CD14-positive monocyte (primary cell): Measurements from ENCODE around the gene TTC4. TPM values are rescaled to one million over a fixed set of nuclear protein-coding genes. Genes with fewer than 3 reads are reported as not detected.

Experiments
- DNase-seq, 3 donors: peaks; one replicate each; pipeline ENCODE4 v3.0.0-alpha.2; 2011 to 2022
- H2AFZ ChIP-seq: 2 replicates; pipeline ENCODE4 v1.6.0; 2012; ENCODE audit warnings: mild to moderate bottlenecking, low read depth, low read length, inconsistent platforms; ENCODE audit not compliant: insufficient read depth, poor library complexity, severe bottlenecking
- H3K27ac ChIP-seq, 2 donors: 1 replicate in 1 of 2; 2 replicates in 1 of 2; pipeline ENCODE4 v1.5.1; 2012 to 2013; ENCODE audit warnings: low read length in 2 of 2, control low read depth in 1 of 2, inconsistent platforms in 1 of 2, low read depth in 1 of 2, mild to moderate bottlenecking in 1 of 2
- H3K27me3 ChIP-seq, 2 donors: one replicate each; pipeline versions ENCODE4 v1.6.0 to v1.6.1; 2011 to 2013; ENCODE audit warnings: low read length in 2 of 2; ENCODE audit not compliant: control insufficient read depth in 2 of 2, insufficient read depth in 2 of 2
- H3K36me3 ChIP-seq, 2 donors: replicated peaks in 1 of 2; 1 replicate in 1 of 2; 2 replicates in 1 of 2; pipeline versions ENCODE4 v1.5.1 to v1.6.1; 2012 to 2013; ENCODE audit warnings: low read length in 2 of 2, control low read depth in 1 of 2, inconsistent platforms in 1 of 2, mild to moderate bottlenecking in 1 of 2; ENCODE audit not compliant: insufficient read depth in 2 of 2, control insufficient read depth in 1 of 2
- H3K4me1 ChIP-seq, 2 donors: 1 replicate in 1 of 2; 2 replicates in 1 of 2; pipeline versions ENCODE4 v1.5.1 to v1.6.1; 2012 to 2013; ENCODE audit warnings: low read length in 2 of 2, control low read depth in 1 of 2, inconsistent platforms in 1 of 2, mild to moderate bottlenecking in 1 of 2, moderate library complexity in 1 of 2; ENCODE audit not compliant: insufficient read depth in 2 of 2, control insufficient read depth in 1 of 2
- H3K4me2 ChIP-seq: replicated peaks from 2 replicates; pipeline ENCODE3; 2012; ENCODE audit warnings: low read length, moderate library complexity, mild to moderate bottlenecking; ENCODE audit not compliant: poor library complexity, severe bottlenecking; ENCODE audit errors: extremely low read depth
- H3K4me3 ChIP-seq, 3 experiments: fragments of 200-600 bp in 1 of 3; sonication (generic) in 1 of 3; replicated peaks in 1 of 3; 1 replicate in 2 of 3; 2 replicates in 1 of 3; pipeline ENCODE4 v1.5.1; 2011 to 2013; ENCODE audit warnings: low read length in 3 of 3, mild to moderate bottlenecking in 3 of 3, control low read depth in 2 of 3, low read depth in 2 of 3, inconsistent platforms in 1 of 3, moderate library complexity in 1 of 3
- H3K79me2 ChIP-seq: 2 replicates; pipeline ENCODE4 v1.6.0; 2012; ENCODE audit warnings: mild to moderate bottlenecking, control low read depth, inconsistent platforms, low read length, moderate library complexity; ENCODE audit not compliant: insufficient read depth
- H3K9ac ChIP-seq: 2 replicates; pipeline ENCODE4 v1.6.0; 2017; ENCODE audit warnings: low read length, mild to moderate bottlenecking; ENCODE audit not compliant: insufficient read depth, poor library complexity, severe bottlenecking
- H3K9me3 ChIP-seq, 2 donors: replicated peaks in 1 of 2; 1 replicate in 1 of 2; 2 replicates in 1 of 2; pipeline versions ENCODE4 v1.5.1 to v1.6.1; 2012 to 2013; ENCODE audit warnings: low read length in 2 of 2, control low read depth in 1 of 2; ENCODE audit not compliant: control insufficient read depth in 1 of 2, insufficient read depth in 1 of 2
- H4K20me1 ChIP-seq: 2 replicates; pipeline ENCODE4 v1.6.0; 2012; ENCODE audit warnings: mild to moderate bottlenecking, low read length, control low read depth, moderate library complexity; ENCODE audit not compliant: insufficient read depth
- H3K27ac Mint-ChIP-seq, 7 donors: one replicate each; pipeline ENCODE4 v1.8.0; 2020; ENCODE audit warnings: mild to moderate bottlenecking in 7 of 7, mixed read lengths in 7 of 7, moderate library complexity in 6 of 7, inconsistent platforms in 2 of 7
- H3K27me3 Mint-ChIP-seq, 3 donors: one replicate each; pipeline ENCODE4 v1.8.0; 2021 to 2022; ENCODE audit warnings: low read depth in 3 of 3, mild to moderate bottlenecking in 3 of 3, mixed read lengths in 3 of 3, moderate library complexity in 3 of 3, inconsistent platforms in 1 of 3
- H3K36me3 Mint-ChIP-seq, 2 donors: one replicate each; pipeline ENCODE4 v1.8.0; 2020; ENCODE audit warnings: mixed read lengths in 2 of 2, inconsistent platforms in 1 of 2, mild to moderate bottlenecking in 1 of 2
- H3K4me1 Mint-ChIP-seq: one replicate; pipeline ENCODE4 v1.8.0; 2020; ENCODE audit warnings: mild to moderate bottlenecking, mixed read lengths
- H3K4me3 Mint-ChIP-seq, 2 donors: one replicate each; pipeline ENCODE4 v1.8.0; 2020; ENCODE audit warnings: mild to moderate bottlenecking in 2 of 2, mixed read lengths in 2 of 2, moderate library complexity in 1 of 2
- H3K9me3 Mint-ChIP-seq, 7 donors: one replicate each; pipeline ENCODE4 v1.8.0; 2020 to 2022; ENCODE audit warnings: mixed read lengths in 7 of 7, mild to moderate bottlenecking in 6 of 7, moderate library complexity in 6 of 7, inconsistent platforms in 2 of 7
- CTCF ChIP-seq: fragments of 200-600 bp; IDR thresholded peaks from one replicate; pipeline ENCODE4 v1.8.0; 2022; ENCODE audit warnings: antibody characterized with exemption, mild to moderate bottlenecking
- WGBS: methylation state at CpG from one replicate; pipeline ENCODE4 v1.1.5; 2013; ENCODE audit warnings: missing lambda C conversion rate; ENCODE audit not compliant: insufficient coverage; 5-methylcytosine and 5-hydroxymethylcytosine counted together
- intact Hi-C, 2 donors: fragments of 100-400 bp; cut with micrococcal nuclease; formaldehyde crosslinking; loops; one replicate each; pipeline versions ENCODE4 v1.15.0 to v1.15.1; 2023
- polyA plus RNA-seq, 3 donors: library from polyadenylated mRNA; depleted of rRNA in 1 of 3; unstranded in 2 of 3; stranded (reverse) in 1 of 3; fragments of 300-500 nt in 2 of 3; fragments of >200 nt in 1 of 3; fragmentation: Illumina TruSeq in 2 of 3; gene quantifications; 1 replicate in 2 of 3; 2 replicates in 1 of 3; pipeline ENCODE4 v1.2.3, GENCODE V29; 2012 to 2021

The TTC4 gene
- polyA plus RNA-seq, 3 donors = 9.2 to 13.3 (median 12.4) TPM

DNA sequence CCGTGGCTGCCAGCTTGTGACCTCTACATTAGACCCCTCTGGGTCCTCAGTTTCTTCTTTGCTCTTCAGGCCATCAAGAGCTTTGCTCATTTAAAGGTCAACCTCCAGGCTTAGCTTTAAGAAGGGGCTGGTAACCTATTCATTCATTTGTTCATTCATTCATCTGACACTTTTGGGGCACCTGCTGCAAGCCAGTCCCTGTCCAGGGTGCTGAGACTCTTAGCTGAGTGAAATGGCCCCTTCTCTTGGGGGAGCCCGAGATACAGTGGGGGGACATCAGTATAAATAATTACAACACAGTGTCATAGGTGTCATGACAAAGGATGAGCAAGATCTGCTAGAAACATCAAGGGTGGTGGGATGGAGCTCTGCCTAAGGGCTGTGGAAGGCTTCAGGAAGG is 10.5 kb upstream of the TTC4 start:
- Mint-ChIP-seq H3K4me3 (peak overlapping the region in 1 of 2 donors; percentile 4), H3K27ac (peak overlapping the region in 1 of 7 donors; percentile 11), H3K9me3 (no peaks in the 10 kb centered on the region), H3K4me1 (no peaks in the 10 kb centered on the region), H3K36me3 (no peaks in the 10 kb centered on the region), H3K27me3 (peaks cover 0 to 3% (median 2%) of the 10 kb centered on the region in 3 donors)
- intact Hi-C loops = no loop called here
- H3K9ac ChIP-seq = no peak overlapping the region
- H2AFZ ChIP-seq = no peak overlapping the region
- DNase-seq = no peak
- H3K4me3 ChIP-seq = no peak overlapping the region
- no peaks in the 10 kb centered on the region for H3K36me3 ChIP-seq
- H4K20me1 ChIP-seq = no peaks in the 10 kb centered on the region
- no peak overlapping the region for H3K27ac ChIP-seq
- no peaks in the 10 kb centered on the region for H3K79me2 ChIP-seq
- no peaks in the 10 kb centered on the region for H3K27me3 ChIP-seq
- TF ChIP-seq CTCF = no peak
- H3K4me2 ChIP-seq = no peak overlapping the region
- no peaks in the 10 kb centered on the region for H3K4me1 ChIP-seq
- no peaks in the 10 kb centered on the region for H3K9me3 ChIP-seq
- 86% methylated on average over 1 of the region's 2 CpGs for WGBS

GRCh38 chr1:54706419-54706818 is 9.2 kb upstream of the TTC4 start:
- no peak for TF ChIP-seq CTCF
- Histone ChIP-seq H3K27me3 (no peaks in the 10 kb centered on the region), H3K9me3 (no peaks in the 10 kb centered on the region), H2AFZ (no peak overlapping the region), H3K79me2 (no peaks in the 10 kb centered on the region), H3K4me3 (no peak overlapping the region), H4K20me1 (no peaks in the 10 kb centered on the region), H3K4me2 (no peak overlapping the region), H3K9ac (no peak overlapping the region), H3K27ac (no peak overlapping the region), H3K36me3 (no peaks in the 10 kb centered on the region), H3K4me1 (no peaks in the 10 kb centered on the region)
- Mint-ChIP-seq H3K9me3 (no peaks in the 10 kb centered on the region), H3K4me3 (no peak overlapping the region), H3K4me1 (no peaks in the 10 kb centered on the region), H3K36me3 (no peaks in the 10 kb centered on the region), H3K27me3 (peaks cover 0 to 3% (median 2%) of the 10 kb centered on the region in 3 donors), H3K27ac (no peak overlapping the region)
- DNase-seq = no peak
- 80% methylated on average over 4 of the region's 4 CpGs for WGBS
- intact Hi-C loops = no loop called here
